Duodenal mucosa (tissue), 2 donors: ENCODE data around the gene MTERF2.
A peak's percentile ranks its signal among the peaks of the same experiment; 100 is the strongest.

Source experiments
- H3K27ac ChIP-seq: one replicate; pipeline ENCODE4 v1.7.0; 2013; ENCODE audit warnings: low read depth, low read length
- H3K27me3 ChIP-seq, 2 donors: one replicate each; pipeline ENCODE4 v1.7.0; 2013; ENCODE audit warnings: low read length in 2 of 2, control low read depth in 1 of 2; ENCODE audit not compliant: insufficient read depth in 2 of 2, control insufficient read depth in 1 of 2
- H3K36me3 ChIP-seq, 2 donors: one replicate each; pipeline ENCODE4 v1.7.0; 2013; ENCODE audit warnings: low read length in 2 of 2, control low read depth in 1 of 2; ENCODE audit not compliant: insufficient read depth in 2 of 2, control insufficient read depth in 1 of 2
- H3K4me1 ChIP-seq, 2 donors: one replicate each; pipeline ENCODE4 v1.7.0; 2013; ENCODE audit warnings: low read length in 2 of 2, control low read depth in 1 of 2; ENCODE audit not compliant: insufficient read depth in 2 of 2, control insufficient read depth in 1 of 2
- H3K4me3 ChIP-seq, 2 donors: one replicate each; pipeline ENCODE4 v1.7.0; 2013; ENCODE audit warnings: low read length in 2 of 2, low read depth in 1 of 2
- H3K9ac ChIP-seq, 2 donors: one replicate each; pipeline ENCODE4 v1.7.0; 2013; ENCODE audit warnings: low read length in 2 of 2, low read depth in 1 of 2
- H3K9me3 ChIP-seq, 2 donors: one replicate each; pipeline ENCODE4 v1.7.0; 2013; ENCODE audit warnings: low read length in 2 of 2, control low read depth in 1 of 2; ENCODE audit not compliant: control insufficient read depth in 1 of 2

The MTERF2 gene

GRCh38 chr12:106975993-106976658, 10.8 kb downstream of the MTERF2 start:
- peak overlapping the region in 1 of 2 donors; percentile 11 for H3K4me3 ChIP-seq
- H3K27me3 ChIP-seq: no peaks in the 10 kb centered on the region
- no peak overlapping the region for H3K9ac ChIP-seq
- peaks cover 8 to 10% of the 10 kb centered on the region in 2 donors for H3K36me3 ChIP-seq
- no peak overlapping the region for H3K27ac ChIP-seq
- H3K9me3 ChIP-seq: no peaks in the 10 kb centered on the region
- H3K4me1 ChIP-seq: peaks cover 41 to 57% of the 10 kb centered on the region in 2 donors

GRCh38 chr12:106975098-106975497, 11.8 kb downstream of the MTERF2 start:
- no peaks in the 10 kb centered on the region for H3K9me3 ChIP-seq
- H3K4me1 ChIP-seq: peaks cover 39 to 57% of the 10 kb centered on the region in 2 donors
- no peak overlapping the region for H3K27ac ChIP-seq
- H3K4me3 ChIP-seq: no peak overlapping the region
- peaks cover 14 to 16% of the 10 kb centered on the region in 2 donors for H3K36me3 ChIP-seq
- no peaks in the 10 kb centered on the region for H3K27me3 ChIP-seq
- no peak overlapping the region for H3K9ac ChIP-seq

GRCh38 chr12:106974511-106974910, 12.4 kb downstream of the MTERF2 start:
- peaks cover 39 to 57% of the 10 kb centered on the region in 2 donors for H3K4me1 ChIP-seq
- no peak overlapping the region for H3K27ac ChIP-seq
- H3K9me3 ChIP-seq: no peaks in the 10 kb centered on the region
- H3K36me3 ChIP-seq: peaks cover 14 to 16% of the 10 kb centered on the region in 2 donors
- H3K27me3 ChIP-seq: no peaks in the 10 kb centered on the region
- no peak overlapping the region for H3K9ac ChIP-seq
- H3K4me3 ChIP-seq: no peak overlapping the region

- Histone ChIP-seq H3K4me3 (no peak overlapping the region), H3K9me3 (no peaks in the 10 kb centered on the region), H3K27ac (no peak overlapping the region), H3K4me1 (peaks cover 38 to 50% of the 10 kb centered on the region in 2 donors), H3K27me3 (no peaks in the 10 kb centered on the region), H3K9ac (no peak overlapping the region), H3K36me3 (peaks cover 14 to 16% of the 10 kb centered on the region in 2 donors)
Measured at GRCh38 chr12:106973545-106973944, 13.4 kb downstream of the MTERF2 start.

GRCh38 chr12:106971065-106971464, 15.9 kb downstream of the MTERF2 start:
- peaks cover 15 to 29% of the 10 kb centered on the region in 2 donors for H3K4me1 ChIP-seq
- no peak overlapping the region for H3K4me3 ChIP-seq
- peaks cover 17 to 31% of the 10 kb centered on the region in 2 donors for H3K36me3 ChIP-seq
- H3K27ac ChIP-seq: no peak overlapping the region
- H3K9me3 ChIP-seq: no peaks in the 10 kb centered on the region
- H3K27me3 ChIP-seq: no peaks in the 10 kb centered on the region
- H3K9ac ChIP-seq: no peak overlapping the region

GRCh38 chr12:106964526-106964925, 22.4 kb downstream of the MTERF2 start:
- Histone ChIP-seq H3K9ac (no peak overlapping the region), H3K27me3 (no peaks in the 10 kb centered on the region), H3K4me3 (no peak overlapping the region), H3K27ac (no peak overlapping the region), H3K4me1 (no peaks in the 10 kb centered on the region), H3K9me3 (no peaks in the 10 kb centered on the region), H3K36me3 (peaks cover 2 to 20% of the 10 kb centered on the region in 2 donors)

GRCh38 chr12:106962286-106962685, 24.7 kb downstream of the MTERF2 start:
- Histone ChIP-seq H3K4me1 (peaks cover 11 to 13% of the 10 kb centered on the region in 2 donors), H3K36me3 (peaks cover 0 to 12% of the 10 kb centered on the region in 2 donors), H3K27me3 (no peaks in the 10 kb centered on the region), H3K9me3 (no peaks in the 10 kb centered on the region), H3K27ac (no peak overlapping the region), H3K4me3 (no peak overlapping the region), H3K9ac (no peak overlapping the region)

GRCh38 chr12:106960443-106960842, 26.5 kb downstream of the MTERF2 start:
- H3K4me1 ChIP-seq: peaks cover 11 to 13% of the 10 kb centered on the region in 2 donors
- no peak overlapping the region for H3K27ac ChIP-seq
- H3K9me3 ChIP-seq: no peaks in the 10 kb centered on the region
- peaks cover 0 to 5% of the 10 kb centered on the region in 2 donors for H3K36me3 ChIP-seq
- no peak overlapping the region for H3K4me3 ChIP-seq
- no peaks in the 10 kb centered on the region for H3K27me3 ChIP-seq
- H3K9ac ChIP-seq: no peak overlapping the region

- peaks cover 22% of the 10 kb centered on the region in 2 donors for H3K4me1 ChIP-seq
- no peaks in the 10 kb centered on the region for H3K9me3 ChIP-seq
- peak overlapping the region; percentile 86 to 92 for H3K4me3 ChIP-seq
Measured at GRCh38 chr12:106957583-106957982, 29.4 kb downstream of the MTERF2 start.

GRCh38 chr12:106956048-106956578, 30.8 kb downstream of the MTERF2 start:
- Histone ChIP-seq H3K9ac (peak overlapping the region; percentile 88 to 96), H3K4me3 (peak overlapping the region; percentile 86 to 92), H3K36me3 (no peaks in the 10 kb centered on the region), H3K4me1 (peaks cover 22% of the 10 kb centered on the region in 2 donors), H3K27me3 (no peaks in the 10 kb centered on the region), H3K27ac (peak overlapping the region; percentile 93), H3K9me3 (no peaks in the 10 kb centered on the region)

More at GRCh38 chr12:106957583-106957982, 29.4 kb downstream of the MTERF2 start:
- H3K9ac ChIP-seq: peak overlapping the region in 1 of 2 donors; percentile 96
- no peak overlapping the region for H3K27ac ChIP-seq
- H3K36me3 ChIP-seq: no peaks in the 10 kb centered on the region
- H3K27me3 ChIP-seq: no peaks in the 10 kb centered on the region
